ENCODE results near the gene PIERCE2. TPM values are rescaled to one million over a fixed set of nuclear protein-coding genes. Genes with fewer than 3 reads are reported as not detected.

Gene PIERCE2
- 0.60 and 0.95 TPM in 2 replicates for total RNA-seq

GRCh38 chr15:55408012-55408928 is at the start of gene PIERCE2, which contains the start of gene CCPG1:
Gene PIERCE2 (plus strand): TSS chr15:55408495. CDS start chr15:55408769, 274 bp downstream.
Gene CCPG1 (minus strand): TSS chr15:55408359. CDS start chr15:55389424, 18,935 bp downstream.

Other genes starting within 250 kb of the PIERCE2 start
- 83.9 and 85.8 TPM in 2 replicates for gene RSL24D1, start 211.6 kb upstream of the PIERCE2 start, total RNA-seq
- 7.5 and 10.6 TPM in 2 replicates for gene RAB27A, start 118.7 kb upstream of the PIERCE2 start, total RNA-seq
- 5.8 and 8.0 TPM in 2 replicates for gene PIGBOS1, start 89.4 kb upstream of the PIERCE2 start, total RNA-seq
- gene PIGB, start 89.3 kb upstream of the PIERCE2 start, total RNA-seq: 10.3 and 14.5 TPM in 2 replicates
- gene CCPG1, start 136 bp upstream of the PIERCE2 start, total RNA-seq: 42.7 and 56.0 TPM in 2 replicates
- 1.6 and 3.9 TPM in 2 replicates for gene DNAAF4, start 99.7 kb downstream of the PIERCE2 start, total RNA-seq
- gene PYGO1, start 179.8 kb downstream of the PIERCE2 start, total RNA-seq: 6.3 and 7.4 TPM in 2 replicates

Measured in bronchial smooth muscle cell (primary cell).